Measurements from ENCODE around the gene EFEMP2.
"Not testable (repeated sequence)": the region's sequence is repeated elsewhere in the genome, so short reads cannot be mapped to it uniquely, and the experiment has no call there.

The EFEMP2 gene

GRCh38 chr11:65850217-65851082 lies 22.1 kb downstream of the EFEMP2 start:
- no peak overlapping the region for H3K4me3 ChIP-seq (ENCODE audit: low read length)
- DNase-seq (ENCODE audit: low read depth) = no peak
- no peak for TF ChIP-seq CTCF (conservative IDR thresholded peaks at IDR 0.05; ENCODE audit: low read depth, low read length)

GRCh38 chr11:65849771-65850216 lies 22.8 kb downstream of the EFEMP2 start:
- TF ChIP-seq CTCF (conservative IDR thresholded peaks at IDR 0.05; ENCODE audit: low read depth, low read length) = no peak
- no peak for DNase-seq (ENCODE audit: low read depth)
- H3K4me3 ChIP-seq (ENCODE audit: low read length) = no peak overlapping the region

- H3K4me3 ChIP-seq (ENCODE audit: low read length) = no peak overlapping the region
- TF ChIP-seq CTCF (conservative IDR thresholded peaks at IDR 0.05; ENCODE audit: low read depth, low read length) = no peak
- no peak for DNase-seq (ENCODE audit: low read depth)
Measured at GRCh38 chr11:65849366-65849765, 23.2 kb downstream of the EFEMP2 start.

GRCh38 chr11:65848693-65849092 lies 23.9 kb downstream of the EFEMP2 start:
- not testable (repeated sequence) for H3K4me3 ChIP-seq (ENCODE audit: low read length); DNase-seq (ENCODE audit: low read depth)

- no peak for DNase-seq (ENCODE audit: low read depth)
- H3K4me3 ChIP-seq (ENCODE audit: low read length) = no peak overlapping the region
- no peak for TF ChIP-seq CTCF (conservative IDR thresholded peaks at IDR 0.05; ENCODE audit: low read depth, low read length)
Measured at GRCh38 chr11:65847746-65848145, 24.9 kb downstream of the EFEMP2 start.

GRCh38 chr11:65844231-65844872 lies 28.2 kb downstream of the EFEMP2 start:
- no peak for DNase-seq (ENCODE audit: low read depth)
- no peak overlapping the region for H3K4me3 ChIP-seq (ENCODE audit: low read length)
- TF ChIP-seq CTCF (conservative IDR thresholded peaks at IDR 0.05; ENCODE audit: low read depth, low read length) = no peak

GRCh38 chr11:65843811-65844210 lies 28.8 kb downstream of the EFEMP2 start:
- H3K4me3 ChIP-seq (ENCODE audit: low read length) = no peak overlapping the region
- DNase-seq (ENCODE audit: low read depth) = no peak
- TF ChIP-seq CTCF (conservative IDR thresholded peaks at IDR 0.05; ENCODE audit: low read depth, low read length) = no peak

Measured in retinal pigment epithelial cell (primary cell).